GM21723 (cell line): Measurements from ENCODE around the gene ATP6V0A1.
"Not testable (repeated sequence)": the region's sequence is repeated elsewhere in the genome, so short reads cannot be mapped to it uniquely, and the experiment has no call there.

Experiments used
- ATAC-seq: cut with Tn5 transposase; IDR thresholded peaks from one replicate; pipeline ENCODE4 v1.9.1; 2021; ENCODE audit warnings: mild to moderate bottlenecking, moderate library complexity; ENCODE audit not compliant: unreplicated experiment

The ATP6V0A1 gene

DNA sequence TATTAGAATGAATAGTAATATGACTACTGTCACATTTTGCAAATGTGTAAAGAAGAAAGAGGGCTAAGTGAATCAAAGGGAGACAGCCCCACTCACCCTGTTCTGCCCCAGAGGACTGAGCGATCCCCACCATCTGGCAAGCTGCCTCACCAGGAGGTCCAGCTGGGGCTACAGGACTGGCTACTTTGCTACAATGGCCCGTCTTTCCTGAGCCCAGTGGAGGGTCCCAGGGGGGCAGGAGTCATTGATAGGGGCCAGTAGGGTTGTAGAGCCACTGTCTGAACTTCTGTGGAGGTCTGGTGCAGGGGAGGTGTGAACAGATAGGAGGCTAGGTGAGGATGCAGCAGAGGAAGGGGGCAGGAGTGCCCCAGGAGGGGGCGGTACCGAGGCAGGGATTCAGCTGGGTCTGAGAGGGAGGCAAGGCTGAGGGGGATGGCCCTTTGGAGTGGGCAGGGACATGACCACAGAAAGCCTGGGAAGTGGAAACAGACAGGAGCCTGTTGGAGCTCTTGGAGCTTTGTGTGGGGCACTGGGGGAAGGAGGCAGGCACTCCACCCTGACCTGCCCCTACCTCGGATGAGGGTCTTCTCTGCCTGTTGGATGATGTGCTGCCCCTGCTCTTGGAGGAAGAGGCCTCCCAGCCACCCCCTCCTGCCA lies 97.4 kb downstream of the ATP6V0A1 start:
- ATAC-seq: not testable (repeated sequence)

GRCh38 chr17:42559075-42559474 lies 100.4 kb downstream of the ATP6V0A1 start:
- no peak for ATAC-seq

DNA sequence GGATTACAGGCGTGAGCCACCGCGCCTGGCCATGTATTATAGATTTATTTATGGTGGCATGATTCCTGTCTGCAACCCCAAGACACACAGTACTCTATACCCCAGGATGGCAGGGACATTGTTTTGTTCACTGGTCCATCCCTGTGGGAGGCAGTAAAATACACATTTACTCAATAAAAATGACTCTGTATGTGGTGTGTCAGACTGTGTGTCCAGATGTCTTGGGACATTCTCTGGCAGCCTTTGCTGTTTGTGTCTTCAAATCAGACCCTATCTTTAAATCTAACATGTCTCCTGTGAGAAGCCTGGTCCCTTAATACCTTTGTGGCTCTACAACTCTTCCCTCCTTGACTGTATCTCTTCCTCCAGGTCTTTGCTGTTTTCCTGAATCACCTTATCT lies 101.6 kb downstream of the ATP6V0A1 start:
- ATAC-seq: no peak

DNA sequence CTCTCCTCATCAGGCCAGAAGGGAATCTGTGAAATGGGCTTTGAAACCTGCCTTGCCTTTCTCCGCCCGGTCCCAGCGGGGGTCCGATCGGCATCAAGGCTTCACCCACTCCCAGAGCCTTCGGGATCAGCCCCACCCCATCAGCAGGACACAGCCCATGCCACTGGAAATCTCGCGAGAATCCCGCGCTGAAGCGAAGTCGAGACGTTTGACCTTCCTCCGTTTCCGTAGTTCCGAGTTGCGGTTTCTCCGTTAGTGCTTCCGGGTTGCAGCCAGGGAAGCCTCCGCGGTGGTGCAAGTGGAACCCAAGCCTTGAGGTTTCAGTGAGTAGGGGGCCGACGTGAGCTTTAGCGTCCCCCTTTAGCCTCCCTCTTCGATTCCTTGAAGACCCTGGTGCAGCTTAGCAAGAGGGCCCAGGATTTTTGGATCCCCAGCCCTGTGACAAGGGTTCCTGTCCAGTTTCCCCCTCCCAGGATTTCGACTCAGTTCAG lies 103.3 kb downstream of the ATP6V0A1 start, which contains the start of gene COASY:
COASY (plus strand) TSS at position 252 of the 491 bp plus-strand sequence. CDS start 475 bp downstream, outside the sequence.
- peak; percentile 50 for ATAC-seq

DNA sequence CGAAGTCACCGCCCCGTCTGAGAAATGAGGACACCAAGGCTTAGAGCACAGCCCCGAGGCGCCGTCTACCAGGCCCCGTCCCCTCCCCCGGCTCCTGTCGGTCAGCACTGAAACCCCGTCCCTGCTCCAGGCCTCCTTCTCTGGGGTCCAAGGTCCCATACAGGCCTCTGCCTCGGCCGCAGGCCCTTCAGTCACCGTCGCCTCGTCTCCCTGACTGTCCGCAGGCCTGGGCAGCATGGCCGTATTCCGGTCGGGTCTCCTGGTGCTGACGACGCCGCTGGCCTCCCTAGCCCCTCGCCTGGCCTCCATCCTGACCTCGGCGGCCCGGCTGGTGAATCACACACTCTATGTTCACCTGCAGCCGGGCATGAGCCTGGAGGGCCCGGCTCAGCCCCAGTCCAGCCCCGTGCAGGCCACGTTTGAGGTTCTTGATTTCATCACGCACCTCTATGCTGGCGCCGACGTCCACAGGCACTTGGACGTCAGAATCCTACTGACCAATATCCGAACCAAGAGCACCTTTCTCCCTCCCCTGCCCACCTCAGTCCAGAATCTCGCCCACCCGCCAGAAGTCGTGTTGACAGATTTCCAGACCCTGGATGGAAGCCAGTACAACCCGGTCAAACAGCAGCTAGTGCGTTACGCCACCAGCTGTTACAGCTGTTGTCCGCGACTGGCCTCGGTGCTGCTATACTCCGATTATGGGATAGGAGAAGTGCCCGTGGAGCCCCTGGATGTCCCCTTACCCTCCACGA lies 103.9 kb downstream of the ATP6V0A1 start:
- no peak for ATAC-seq

- ATAC-seq: no peak
Observed at GRCh38 chr17:42563143-42563509, 104.4 kb downstream of the ATP6V0A1 start.

DNA sequence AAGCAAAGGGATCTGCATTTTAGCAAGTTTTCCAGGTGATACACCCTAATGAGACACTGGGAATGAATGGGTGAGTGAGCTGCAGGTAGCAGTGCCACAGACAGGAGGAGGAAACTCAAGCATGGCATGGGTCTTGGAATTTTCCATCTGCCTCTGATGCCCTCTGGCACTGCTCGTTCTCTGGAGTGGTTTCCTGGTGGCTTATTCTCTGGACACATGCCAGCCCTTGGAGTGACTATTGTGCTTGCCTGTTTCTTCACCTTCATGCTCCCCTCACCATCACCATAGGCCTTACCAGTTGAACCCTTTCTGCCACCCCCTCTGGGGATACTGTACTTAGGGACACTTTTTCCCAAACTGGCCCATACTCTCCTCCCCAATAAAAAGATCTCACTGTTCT lies 104.9 kb downstream of the ATP6V0A1 start:
- no peak for ATAC-seq

DNA sequence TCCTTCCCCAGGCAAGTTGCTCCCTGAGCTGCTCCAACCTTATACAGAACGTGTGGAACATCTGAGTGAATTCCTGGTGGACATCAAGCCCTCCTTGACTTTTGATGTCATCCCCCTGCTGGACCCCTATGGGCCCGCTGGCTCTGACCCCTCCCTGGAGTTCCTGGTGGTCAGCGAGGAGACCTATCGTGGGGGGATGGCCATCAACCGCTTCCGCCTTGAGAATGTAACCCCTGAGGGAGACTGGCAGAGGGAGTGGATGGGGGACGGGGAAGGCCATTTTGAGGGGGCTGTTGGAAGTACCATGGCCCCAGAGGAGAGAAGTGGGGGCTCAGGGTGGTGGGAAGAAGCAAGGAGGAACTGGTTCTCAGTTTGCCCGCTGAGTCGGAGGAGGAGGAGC lies 105.3 kb downstream of the ATP6V0A1 start:
- ATAC-seq: no peak

- ATAC-seq: no peak
Observed at GRCh38 chr17:42564815-42565522, 106.3 kb downstream of the ATP6V0A1 start.

DNA sequence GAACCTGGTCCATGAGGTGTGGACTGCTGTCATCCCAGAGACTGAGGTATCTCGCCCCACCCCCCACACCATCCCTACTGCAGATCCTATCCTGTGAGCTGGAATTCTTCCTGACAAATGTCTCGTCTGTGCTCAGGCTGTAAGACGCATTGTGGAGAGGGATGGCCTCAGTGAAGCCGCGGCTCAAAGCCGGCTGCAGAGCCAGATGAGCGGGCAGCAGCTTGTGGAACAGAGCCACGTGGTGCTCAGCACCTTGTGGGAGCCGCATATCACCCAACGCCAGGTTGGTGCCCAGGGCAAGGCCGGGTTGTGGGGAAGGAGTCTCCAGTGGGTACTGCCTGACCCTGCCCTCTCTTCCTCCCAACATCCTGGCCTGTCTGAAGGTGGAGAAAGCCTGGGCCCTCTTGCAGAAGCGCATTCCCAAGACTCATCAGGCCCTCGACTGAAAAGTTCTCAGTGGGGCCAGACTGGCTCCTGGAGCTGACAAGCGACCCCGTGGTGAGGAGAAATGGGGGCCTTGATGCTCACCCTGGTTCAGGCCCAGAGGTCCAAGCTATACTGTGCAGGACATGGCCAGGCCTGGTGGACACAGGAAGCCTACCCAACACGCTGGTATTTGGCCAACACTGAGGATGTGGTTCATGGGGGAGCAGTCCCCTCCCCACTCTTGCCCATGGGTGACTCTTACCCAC lies 107.0 kb downstream of the ATP6V0A1 start:
- ATAC-seq: no peak

DNA sequence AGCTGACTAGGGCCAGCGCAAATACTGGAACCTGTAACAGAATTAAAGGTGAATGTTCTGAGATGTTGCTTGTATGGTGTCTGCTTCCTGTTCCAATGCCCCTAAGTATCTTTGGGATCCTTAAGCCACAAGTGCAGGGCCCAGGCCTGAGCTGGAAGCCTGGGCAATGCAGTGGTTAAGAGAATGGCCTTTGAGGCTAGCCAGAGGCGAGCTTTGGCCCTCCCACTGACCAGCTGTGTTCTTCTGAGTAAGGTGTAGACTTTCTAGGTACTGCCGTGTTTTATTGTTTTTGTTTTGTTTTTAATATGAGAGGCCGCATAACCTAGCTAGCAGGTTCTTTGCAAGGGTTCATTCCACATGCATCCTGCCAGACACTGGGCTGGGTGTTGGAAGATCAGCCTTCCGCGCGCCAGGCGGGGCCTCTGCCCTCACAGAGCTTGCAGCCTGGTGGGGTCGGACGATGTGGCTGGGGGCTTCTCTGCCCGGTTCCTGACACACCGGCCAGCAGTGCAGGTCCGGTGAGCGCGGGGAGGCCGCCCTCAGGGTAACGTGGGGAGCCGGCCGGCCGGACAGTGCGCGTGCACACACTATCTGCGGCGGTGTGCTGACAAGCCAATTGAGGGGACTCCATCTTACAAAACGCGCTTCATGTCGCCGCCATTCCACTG lies 107.7 kb downstream of the ATP6V0A1 start:
- ATAC-seq: no peak

- peak; percentile 43 for ATAC-seq
Observed at GRCh38 chr17:42566883-42567573, 108.3 kb downstream of the ATP6V0A1 start, which contains the start of gene MLX. Gene MLX, plus strand, starts transcription at chr17:42567100. Its CDS starts 25 bp downstream, at chr17:42567125.

DNA sequence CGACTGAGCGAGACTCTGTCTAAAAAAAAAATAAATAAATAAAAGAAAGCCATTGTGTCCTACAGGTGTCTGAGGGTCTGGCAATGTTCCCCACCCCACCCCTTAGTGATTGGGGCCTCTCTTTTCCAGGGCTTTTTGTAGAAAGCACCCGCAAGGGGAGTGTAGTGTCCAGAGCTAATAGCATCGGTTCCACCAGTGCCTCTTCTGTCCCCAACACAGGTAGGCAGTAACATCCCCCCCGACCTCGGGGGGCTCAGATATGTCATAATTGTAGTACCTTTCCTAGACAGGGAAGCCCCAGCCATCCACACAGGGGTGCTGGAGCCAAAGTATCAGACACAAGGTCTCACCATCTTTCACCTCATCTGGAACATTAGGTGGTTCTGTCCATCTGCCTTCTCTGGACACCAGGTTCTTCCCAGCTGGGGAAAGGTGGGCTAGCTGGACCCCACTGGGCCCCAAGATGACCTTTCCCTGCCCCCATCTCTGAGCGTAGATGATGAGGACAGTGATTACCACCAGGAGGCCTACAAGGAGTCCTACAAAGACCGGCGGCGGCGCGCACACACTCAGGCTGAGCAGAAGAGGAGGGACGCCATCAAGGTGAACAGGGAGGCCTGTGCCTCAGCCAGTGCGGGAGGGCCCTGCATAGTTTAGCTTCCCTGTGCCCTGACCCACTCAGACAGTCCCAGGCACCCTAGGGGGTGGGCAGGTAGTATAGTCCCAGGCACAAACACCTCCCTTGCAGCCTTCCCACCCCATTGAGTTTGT lies 109.8 kb downstream of the ATP6V0A1 start:
- no peak for ATAC-seq

DNA sequence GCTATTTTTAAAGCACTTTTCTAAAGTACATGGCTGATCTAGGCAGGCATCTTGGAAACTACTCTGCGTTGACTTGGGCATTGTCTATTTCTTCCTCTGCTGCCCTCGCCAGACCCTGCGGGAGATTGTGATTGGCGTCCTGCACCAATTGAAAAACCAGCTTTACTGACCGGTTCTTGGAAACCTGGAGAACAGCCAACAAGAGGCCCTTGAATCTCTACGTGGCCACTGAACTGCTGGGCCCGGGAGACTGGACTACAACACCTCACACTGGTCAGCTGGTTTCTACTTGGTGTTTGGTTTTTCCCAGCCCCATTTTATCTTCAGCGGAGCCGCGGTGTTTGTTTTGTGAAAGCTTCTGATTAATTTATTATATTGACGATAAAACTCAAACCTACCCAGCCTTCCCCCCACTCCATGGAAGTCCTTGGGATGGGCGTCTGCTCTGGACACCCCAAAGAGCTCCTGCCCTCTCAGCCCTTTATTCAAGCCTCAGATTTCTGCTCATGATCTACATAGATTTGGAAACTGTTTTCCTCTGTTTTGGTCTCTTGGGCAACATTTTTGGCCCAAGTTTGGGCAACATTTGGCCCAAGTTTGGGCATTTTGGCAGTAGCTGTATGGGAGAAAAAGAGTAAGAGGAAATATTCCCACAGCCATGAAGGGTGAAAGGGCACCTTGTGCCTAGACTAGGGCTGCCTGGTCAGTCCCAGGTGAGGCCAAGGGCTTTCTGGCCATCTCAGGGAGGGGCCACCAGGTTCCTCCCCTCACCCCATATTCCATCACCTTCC lies 113.0 kb downstream of the ATP6V0A1 start:
- ATAC-seq: no peak
